Heart left ventricle (tissue), 13 donors: Measurements from ENCODE around the gene GALNT9.

Experiments
- POLR2A ChIP-seq, 2 donors: fragments of 450-650 bp; IDR thresholded peaks; one replicate each; pipeline ENCODE4 v1.6.1; 2017; ENCODE audit warnings: antibody characterized with exemption in 2 of 2, mild to moderate bottlenecking in 2 of 2, moderate library complexity in 2 of 2
- TF ChIP-seq, protein P1 (sequence below), 12 donors: fragments of 200-600 bp; sonication (generic) in 4 of 12; IDR thresholded peaks; one replicate each; pipeline versions ENCODE4 v1.5.0 to v1.8.0; 2018 to 2022; ENCODE audit warnings: antibody characterized with exemption in 12 of 12, mild to moderate bottlenecking in 5 of 12
- donor health status: ischemic (EF 13 %, LVEDD 7.1; RV severe dilation, severe dysfunction).
- donor health status: DM: no; HTN: yes; CAD: no.
- donor health status: DM: no; HTN: no; CAD: no.
- donor health status: ischemic (EF 25% LVEDD 6.9; RV normal size, moderate dysfunction).
- donor health status: ischemic (EF 25% LVEDD 5.7; RV mildly dilated, moderate dysfunction).
- donor health status: ischemic (EF 35%, LVEDD 5.7; RV mildly dilated, moderate dysfunction).
- donor health status: nonischemic (EF 11% LVEDD 7.7; RV severe dilation, severe dysfunction).
- donor health status: DM: yes; HTN: yes; CAD: no.
- donor health status: PGD.
- donor health status: ischemic (EF 29% LVEDD 5.4; RV normal size, mild dysfunction).
- donor health status: nonischemic (EF 23%, LVEDD 6.1; RV moderate dilation, normal function).

GRCh38 chr12:132178801-132179401, 150.5 kb downstream of the GALNT9 start:
- TF ChIP-seq, protein P1, sequence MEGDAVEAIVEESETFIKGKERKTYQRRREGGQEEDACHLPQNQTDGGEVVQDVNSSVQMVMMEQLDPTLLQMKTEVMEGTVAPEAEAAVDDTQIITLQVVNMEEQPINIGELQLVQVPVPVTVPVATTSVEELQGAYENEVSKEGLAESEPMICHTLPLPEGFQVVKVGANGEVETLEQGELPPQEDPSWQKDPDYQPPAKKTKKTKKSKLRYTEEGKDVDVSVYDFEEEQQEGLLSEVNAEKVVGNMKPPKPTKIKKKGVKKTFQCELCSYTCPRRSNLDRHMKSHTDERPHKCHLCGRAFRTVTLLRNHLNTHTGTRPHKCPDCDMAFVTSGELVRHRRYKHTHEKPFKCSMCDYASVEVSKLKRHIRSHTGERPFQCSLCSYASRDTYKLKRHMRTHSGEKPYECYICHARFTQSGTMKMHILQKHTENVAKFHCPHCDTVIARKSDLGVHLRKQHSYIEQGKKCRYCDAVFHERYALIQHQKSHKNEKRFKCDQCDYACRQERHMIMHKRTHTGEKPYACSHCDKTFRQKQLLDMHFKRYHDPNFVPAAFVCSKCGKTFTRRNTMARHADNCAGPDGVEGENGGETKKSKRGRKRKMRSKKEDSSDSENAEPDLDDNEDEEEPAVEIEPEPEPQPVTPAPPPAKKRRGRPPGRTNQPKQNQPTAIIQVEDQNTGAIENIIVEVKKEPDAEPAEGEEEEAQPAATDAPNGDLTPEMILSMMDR (IDR thresholded peaks at IDR 0.05) = no peak
- no peak for TF ChIP-seq POLR2A (IDR thresholded peaks at IDR 0.05)
